Measurements from ENCODE around the gene SYNGR2. TPM values are rescaled to one million over a fixed set of nuclear protein-coding genes. Genes with fewer than 3 reads are reported as not detected.

SYNGR2 gene
- total and polyA plus RNA-seq, 2 donors (not counting 1 experiment from before 2014, with no cell fraction given): 390 to 442 TPM

- H3K9me3 Mint-ChIP-seq (ENCODE audit: insufficient read depth): no peaks in the 10 kb centered on the region
- no peak for TF ChIP-seq EZH2 (IDR thresholded peaks at IDR 0.05; ENCODE audit: borderline replicate concordance, insufficient read depth, low read depth, low read length, poor library complexity, severe bottlenecking)
- TF ChIP-seq, protein P1, sequence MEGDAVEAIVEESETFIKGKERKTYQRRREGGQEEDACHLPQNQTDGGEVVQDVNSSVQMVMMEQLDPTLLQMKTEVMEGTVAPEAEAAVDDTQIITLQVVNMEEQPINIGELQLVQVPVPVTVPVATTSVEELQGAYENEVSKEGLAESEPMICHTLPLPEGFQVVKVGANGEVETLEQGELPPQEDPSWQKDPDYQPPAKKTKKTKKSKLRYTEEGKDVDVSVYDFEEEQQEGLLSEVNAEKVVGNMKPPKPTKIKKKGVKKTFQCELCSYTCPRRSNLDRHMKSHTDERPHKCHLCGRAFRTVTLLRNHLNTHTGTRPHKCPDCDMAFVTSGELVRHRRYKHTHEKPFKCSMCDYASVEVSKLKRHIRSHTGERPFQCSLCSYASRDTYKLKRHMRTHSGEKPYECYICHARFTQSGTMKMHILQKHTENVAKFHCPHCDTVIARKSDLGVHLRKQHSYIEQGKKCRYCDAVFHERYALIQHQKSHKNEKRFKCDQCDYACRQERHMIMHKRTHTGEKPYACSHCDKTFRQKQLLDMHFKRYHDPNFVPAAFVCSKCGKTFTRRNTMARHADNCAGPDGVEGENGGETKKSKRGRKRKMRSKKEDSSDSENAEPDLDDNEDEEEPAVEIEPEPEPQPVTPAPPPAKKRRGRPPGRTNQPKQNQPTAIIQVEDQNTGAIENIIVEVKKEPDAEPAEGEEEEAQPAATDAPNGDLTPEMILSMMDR (IDR thresholded peaks at IDR 0.05): no peak
- Histone ChIP-seq H3K4me2 (replicated peaks; ENCODE audit: low read depth, low read length, poor library complexity, severe bottlenecking) (no peak overlapping the region), H3K36me3 (replicated peaks in 1 of 2; ENCODE audit: control extremely low read depth in 1 of 2, control insufficient read depth in 1 of 2, extremely low read depth in 1 of 2, insufficient read depth in 2 of 2, low read length in 1 of 2) (no peaks in the 10 kb centered on the region), H3K9ac (ENCODE audit: low read length) (no peak overlapping the region), H2AFZ (ENCODE audit: insufficient read depth, low read depth, low read length, poor library complexity, severe bottlenecking) (no peak overlapping the region), H3K79me2 (ENCODE audit: control insufficient read depth, insufficient read depth, low read length) (no peaks in the 10 kb centered on the region), H3K9me3 (ENCODE audit: control extremely low read depth in 1 of 3, control insufficient read depth in 2 of 3, insufficient read depth in 1 of 3, low read length in 2 of 3) (no peaks in the 10 kb centered on the region), H3K27me3 (replicated peaks in 1 of 4; ENCODE audit: control extremely low read depth in 1 of 4, control insufficient read depth in 3 of 4, insufficient read depth in 4 of 4, low read length in 3 of 4) (no peaks in the 10 kb centered on the region), H3K4me3 (ENCODE audit: control extremely low read depth in 1 of 5, extremely low read depth in 1 of 5, insufficient read depth in 1 of 5, low read depth in 2 of 5, low read length in 4 of 5) (no peak overlapping the region), H3K4me1 (ENCODE audit: control insufficient read depth in 2 of 2, insufficient read depth in 2 of 2, low read length in 2 of 2) (no peaks in the 10 kb centered on the region), H3K27ac (ENCODE audit: low read length in 2 of 2) (no peak overlapping the region), H4K20me1 (ENCODE audit: control insufficient read depth, insufficient read depth, low read length, poor library complexity, severe bottlenecking) (no peaks in the 10 kb centered on the region)
- ChIA-PET POLR2A (no interaction called here), CTCF (no interaction called here)
- ATAC-seq (ENCODE audit: low read depth): no peak
- no peak overlapping the region for H3K4me3 Mint-ChIP-seq
- H3K27me3 Mint-ChIP-seq: no peaks in the 10 kb centered on the region
- intact Hi-C loops (cut with micrococcal nuclease): no loop called here
- WGBS (ENCODE audit: insufficient coverage): no CpG with 5 or more reads among the region's 3 CpGs
- no peaks in the 10 kb centered on the region for H3K4me1 Mint-ChIP-seq
- H3K27ac Mint-ChIP-seq: no peak overlapping the region
- DNase-seq: no peak
Observed at GRCh38 chr17:78208486-78208885, 40.1 kb downstream of the SYNGR2 start.

GRCh38 chr17:78210111-78210510 is 41.7 kb downstream of the SYNGR2 start:
- CTCF ChIA-PET: no interaction called here
- Mint-ChIP-seq H3K9me3 (ENCODE audit: insufficient read depth) (no peaks in the 10 kb centered on the region), H3K4me3 (no peak overlapping the region), H3K27ac (no peak overlapping the region), H3K27me3 (no peaks in the 10 kb centered on the region), H3K4me1 (peaks cover 7% of the 10 kb centered on the region)
- no peaks in the 10 kb centered on the region for H4K20me1 ChIP-seq (ENCODE audit: control insufficient read depth, insufficient read depth, low read length, poor library complexity, severe bottlenecking)
- H3K4me2 ChIP-seq (replicated peaks; ENCODE audit: low read depth, low read length, poor library complexity, severe bottlenecking): no peak overlapping the region
- no peaks in the 10 kb centered on the region for H3K9me3 ChIP-seq (ENCODE audit: control extremely low read depth in 1 of 3, control insufficient read depth in 2 of 3, insufficient read depth in 1 of 3, low read length in 2 of 3)
- H2AFZ ChIP-seq (ENCODE audit: insufficient read depth, low read depth, low read length, poor library complexity, severe bottlenecking): no peak overlapping the region
- POLR2A ChIA-PET: interaction anchor here (0.5 to 0.7 kb wide), 3 partner anchors 16 to 52 kb away, joined by 5 to 6 read pairs (median 5); no protein-coding TSS in a partner anchor
- H3K4me3 ChIP-seq (ENCODE audit: control extremely low read depth in 1 of 5, extremely low read depth in 1 of 5, insufficient read depth in 1 of 5, low read depth in 2 of 5, low read length in 4 of 5): no peak overlapping the region
- 90% methylated on average over 2 of the region's 10 CpGs for WGBS (ENCODE audit: insufficient coverage)
- no peak overlapping the region for H3K9ac ChIP-seq (ENCODE audit: low read length)
- ATAC-seq (ENCODE audit: low read depth): no peak
- no peak for TF ChIP-seq EZH2 (IDR thresholded peaks at IDR 0.05; ENCODE audit: borderline replicate concordance, insufficient read depth, low read depth, low read length, poor library complexity, severe bottlenecking)
- TF ChIP-seq, protein P1 (IDR thresholded peaks at IDR 0.05): no peak
- no peak overlapping the region for H3K27ac ChIP-seq (ENCODE audit: low read length in 2 of 2)
- intact Hi-C loops (cut with micrococcal nuclease): no loop called here
- no peak for DNase-seq
- peaks cover 10% of the 10 kb centered on the region for H3K79me2 ChIP-seq (ENCODE audit: control insufficient read depth, insufficient read depth, low read length)
- no peaks in the 10 kb centered on the region for H3K36me3 ChIP-seq (replicated peaks in 1 of 2; ENCODE audit: control extremely low read depth in 1 of 2, control insufficient read depth in 1 of 2, extremely low read depth in 1 of 2, insufficient read depth in 2 of 2, low read length in 1 of 2)
- H3K4me1 ChIP-seq (ENCODE audit: control insufficient read depth in 2 of 2, insufficient read depth in 2 of 2, low read length in 2 of 2): peaks cover 4 to 8% of the 10 kb centered on the region in 2 donors
- H3K27me3 ChIP-seq (replicated peaks in 1 of 4; ENCODE audit: control extremely low read depth in 1 of 4, control insufficient read depth in 3 of 4, insufficient read depth in 4 of 4, low read length in 3 of 4): no peaks in the 10 kb centered on the region

Measured in B cell (primary cell).